Lung (tissue), 12 donors: ENCODE data around the gene SNX10. TPM values are rescaled to one million over a fixed set of nuclear protein-coding genes. Genes with fewer than 3 reads are reported as not detected.

ENCODE experiments used
- ATAC-seq: fragments of 200-7000 bp; cut with Tn5 transposase; one replicate; pipeline ENCODE4 v1.9.1; 2020; ENCODE audit warnings: moderate number of reproducible peaks; ENCODE audit not compliant: insufficient read depth, low FRiP score
- DNase-seq, 3 donors: peaks; one replicate each; pipeline ENCODE4 v3.0.0-alpha.2; 2013 to 2017
- H3K27ac ChIP-seq, 2 donors: one replicate each; pipeline ENCODE4 v1.5.1; 2013; ENCODE audit warnings: mild to moderate bottlenecking in 2 of 2, moderate library complexity in 2 of 2, control low read depth in 1 of 2, inconsistent platforms in 1 of 2, low read depth in 1 of 2, low read length in 1 of 2
- H3K27me3 ChIP-seq, 3 donors: one replicate each; pipeline ENCODE4 v1.5.1; 2013; ENCODE audit warnings: low read length in 2 of 3; ENCODE audit not compliant: control insufficient read depth in 3 of 3, insufficient read depth in 3 of 3
- H3K36me3 ChIP-seq, 4 donors: one replicate each; pipeline ENCODE4 v1.5.1; 2013; ENCODE audit warnings: low read length in 4 of 4, mild to moderate bottlenecking in 1 of 4, moderate library complexity in 1 of 4; ENCODE audit not compliant: control insufficient read depth in 4 of 4, insufficient read depth in 4 of 4
- H3K4me1 ChIP-seq, 5 donors: one replicate each; pipeline ENCODE4 v1.5.1; 2013; ENCODE audit warnings: low read length in 5 of 5, mild to moderate bottlenecking in 2 of 5, moderate library complexity in 1 of 5; ENCODE audit not compliant: control insufficient read depth in 5 of 5, insufficient read depth in 5 of 5
- H3K4me3 ChIP-seq: one replicate; pipeline ENCODE4 v1.5.1; 2013; ENCODE audit warnings: mild to moderate bottlenecking, control low read depth, moderate library complexity
- H3K9ac ChIP-seq, 2 donors: one replicate each; pipeline ENCODE4 v1.5.1; 2013; ENCODE audit warnings: low read length in 2 of 2, control low read depth in 1 of 2; ENCODE audit not compliant: insufficient read depth in 1 of 2
- H3K9me3 ChIP-seq, 4 donors: one replicate each; pipeline ENCODE4 v1.5.1; 2013; ENCODE audit warnings: low read length in 3 of 4, mild to moderate bottlenecking in 1 of 4, moderate library complexity in 1 of 4; ENCODE audit not compliant: control insufficient read depth in 4 of 4, insufficient read depth in 3 of 4
- CTCF ChIP-seq: IDR thresholded peaks from 2 replicates; pipeline ENCODE4 v1.5.1; 2012; ENCODE audit warnings: mild to moderate bottlenecking; ENCODE audit errors: control extremely low read depth, extremely low read depth
- WGBS, 2 donors: extraction: QIAGEN DNeasy Blood & Tissue Kit; methylation state at CpG; one replicate each; pipeline ENCODE4 v1.1.7; 2013; 5-methylcytosine and 5-hydroxymethylcytosine counted together
- polyA plus RNA-seq, 2 donors: library from polyadenylated mRNA; stranded (reverse); fragments of 200-250 nt; gene quantifications; one replicate each; pipeline ENCODE4 v1.2.1, GENCODE V29; 2013
- total RNA-seq, 2 donors: library from RNA; depleted of rRNA in 1 of 2; stranded (reverse); fragments of >200 nt in 1 of 2; gene quantifications; one replicate each; pipeline ENCODE4 v1.2.1, GENCODE V29; 2014 to 2021
- donor health status: control.
- donor health status: control.
- donor health status: Bipolar disorder and iron deficiency.
- donor health status: healthy.
- donor health status: DM: yes; HTN: yes; CAD: no.

SNX10 gene
- total and polyA plus RNA-seq, 4 donors: 12.2 to 54.7 (median 36.7) TPM

GRCh38 chr7:26345202-26345601, 53.5 kb downstream of the SNX10 start:
- Histone ChIP-seq H3K9me3 (no peaks in the 10 kb centered on the region), H3K27me3 (no peaks in the 10 kb centered on the region), H3K4me3 (no peak overlapping the region), H3K27ac (no peak overlapping the region), H3K9ac (no peak overlapping the region), H3K36me3 (peaks cover 0 to 2% (median 0%) of the 10 kb centered on the region in 4 donors), H3K4me1 (peaks cover 0 to 2% (median 0%) of the 10 kb centered on the region in 5 donors)
- DNase-seq (no peak), ATAC-seq (no peak)
- 83 to 90% methylated on average over 9 of the region's 9 CpGs for WGBS, 2 donors
- no peak for TF ChIP-seq CTCF

GRCh38 chr7:26345837-26346236, 54.2 kb downstream of the SNX10 start:
- Histone ChIP-seq H3K27ac (no peak overlapping the region), H3K27me3 (no peaks in the 10 kb centered on the region), H3K9ac (no peak overlapping the region), H3K4me1 (peaks cover 0 to 2% (median 0%) of the 10 kb centered on the region in 5 donors), H3K4me3 (no peak overlapping the region), H3K36me3 (peaks cover 0 to 2% (median 0%) of the 10 kb centered on the region in 4 donors), H3K9me3 (no peaks in the 10 kb centered on the region)
- no peak for TF ChIP-seq CTCF
- 93 to 98% methylated on average over 9 of the region's 9 CpGs for WGBS, 2 donors
- DNase-seq: no peak
- no peak for ATAC-seq

GRCh38 chr7:26346611-26347203, 55.0 kb downstream of the SNX10 start:
- Histone ChIP-seq H3K9ac (no peak overlapping the region), H3K27ac (no peak overlapping the region), H3K9me3 (no peaks in the 10 kb centered on the region), H3K36me3 (peaks cover 0 to 2% (median 0%) of the 10 kb centered on the region in 4 donors), H3K27me3 (no peaks in the 10 kb centered on the region), H3K4me1 (peaks cover 0 to 2% (median 0%) of the 10 kb centered on the region in 5 donors), H3K4me3 (no peak overlapping the region)
- TF ChIP-seq CTCF: no peak
- peak in 1 of 3 donors; percentile 22 for DNase-seq
- WGBS, 2 donors: 54 to 67% methylated on average over 7 of the region's 7 CpGs
- ATAC-seq: no peak
